Endothelial cell (in vitro differentiated cells): ENCODE measurements around the gene CNTNAP5. TPM values are rescaled to one million over a fixed set of nuclear protein-coding genes. Genes with fewer than 3 reads are reported as not detected.

ENCODE experiments used
- DNase-seq: peaks from one replicate; pipeline ENCODE4 v3.0.0; 2021; ENCODE audit warnings: low spot score
- H3K27ac Mint-ChIP-seq: one replicate; pipeline ENCODE4 v1.8.0; 2021; ENCODE audit warnings: mixed read lengths, inconsistent platforms; ENCODE audit not compliant: unreplicated experiment
- H3K27me3 Mint-ChIP-seq: one replicate; pipeline ENCODE4 v1.8.0; 2021; ENCODE audit warnings: mild to moderate bottlenecking, moderate library complexity, mixed read lengths, inconsistent platforms; ENCODE audit not compliant: unreplicated experiment
- H3K36me3 Mint-ChIP-seq: one replicate; pipeline ENCODE4 v1.8.0; 2021; ENCODE audit warnings: mild to moderate bottlenecking, low read depth, mixed read lengths, inconsistent platforms; ENCODE audit not compliant: unreplicated experiment
- H3K4me1 Mint-ChIP-seq: one replicate; pipeline ENCODE4 v1.8.0; 2021; ENCODE audit warnings: mild to moderate bottlenecking, mixed read lengths, inconsistent platforms; ENCODE audit not compliant: unreplicated experiment
- H3K4me3 Mint-ChIP-seq: one replicate; pipeline ENCODE4 v1.8.0; 2021; ENCODE audit warnings: mild to moderate bottlenecking, mixed read lengths, inconsistent platforms; ENCODE audit not compliant: unreplicated experiment
- H3K9me3 Mint-ChIP-seq: one replicate; pipeline ENCODE4 v1.8.0; 2021; ENCODE audit warnings: mixed read lengths, inconsistent platforms; ENCODE audit not compliant: unreplicated experiment
- total RNA-seq: library from RNA; stranded (reverse); fragmentation: NEBNext Ultra II Directional; extraction: Animal tissue kit (Norgen Biotek cat#: 25700); gene quantifications from one replicate; pipeline ENCODE4 v1.2.1, GENCODE V29; 2021; ENCODE audit not compliant: unreplicated experiment
- TF ChIP-seq, protein P1 (sequence below): fragments of 200-600 bp; sonication (generic); IDR thresholded peaks from one replicate; pipeline ENCODE4 v1.5.0; 2021; ENCODE audit warnings: antibody characterized with exemption; ENCODE audit not compliant: unreplicated experiment

The CNTNAP5 gene
- total RNA-seq, 1 donor from 2014 or later, result 5.0 TPM

DNA sequence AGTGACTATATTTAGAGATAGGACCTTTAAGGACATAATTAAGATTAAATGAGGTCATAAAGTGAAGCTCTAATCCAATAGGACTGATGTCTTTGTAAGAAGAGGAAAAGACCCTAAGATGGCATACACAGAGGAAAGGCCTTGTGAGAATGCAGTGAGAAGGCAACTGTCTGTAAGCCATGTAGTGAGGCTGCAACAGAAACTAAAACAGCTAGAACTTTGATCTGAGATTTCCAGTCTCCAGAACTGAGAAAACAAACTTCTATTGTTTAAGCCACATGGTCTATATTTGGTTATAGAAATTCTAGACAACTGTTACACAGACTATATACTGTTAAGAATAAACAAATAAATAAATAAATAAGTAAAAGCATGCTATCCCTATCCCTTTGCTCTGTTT, 276.8 kb downstream of the CNTNAP5 start:
- H3K4me3 Mint-ChIP-seq, result no peak overlapping the region
- DNase-seq, result no peak
- no peaks in the 10 kb centered on the region for H3K9me3 Mint-ChIP-seq
- no peaks in the 10 kb centered on the region for H3K36me3 Mint-ChIP-seq
- H3K27ac Mint-ChIP-seq, result no peak overlapping the region
- H3K4me1 Mint-ChIP-seq, result no peaks in the 10 kb centered on the region
- H3K27me3 Mint-ChIP-seq, result peaks cover 2% of the 10 kb centered on the region
- TF ChIP-seq, protein P1, sequence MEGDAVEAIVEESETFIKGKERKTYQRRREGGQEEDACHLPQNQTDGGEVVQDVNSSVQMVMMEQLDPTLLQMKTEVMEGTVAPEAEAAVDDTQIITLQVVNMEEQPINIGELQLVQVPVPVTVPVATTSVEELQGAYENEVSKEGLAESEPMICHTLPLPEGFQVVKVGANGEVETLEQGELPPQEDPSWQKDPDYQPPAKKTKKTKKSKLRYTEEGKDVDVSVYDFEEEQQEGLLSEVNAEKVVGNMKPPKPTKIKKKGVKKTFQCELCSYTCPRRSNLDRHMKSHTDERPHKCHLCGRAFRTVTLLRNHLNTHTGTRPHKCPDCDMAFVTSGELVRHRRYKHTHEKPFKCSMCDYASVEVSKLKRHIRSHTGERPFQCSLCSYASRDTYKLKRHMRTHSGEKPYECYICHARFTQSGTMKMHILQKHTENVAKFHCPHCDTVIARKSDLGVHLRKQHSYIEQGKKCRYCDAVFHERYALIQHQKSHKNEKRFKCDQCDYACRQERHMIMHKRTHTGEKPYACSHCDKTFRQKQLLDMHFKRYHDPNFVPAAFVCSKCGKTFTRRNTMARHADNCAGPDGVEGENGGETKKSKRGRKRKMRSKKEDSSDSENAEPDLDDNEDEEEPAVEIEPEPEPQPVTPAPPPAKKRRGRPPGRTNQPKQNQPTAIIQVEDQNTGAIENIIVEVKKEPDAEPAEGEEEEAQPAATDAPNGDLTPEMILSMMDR, result no peak

DNA sequence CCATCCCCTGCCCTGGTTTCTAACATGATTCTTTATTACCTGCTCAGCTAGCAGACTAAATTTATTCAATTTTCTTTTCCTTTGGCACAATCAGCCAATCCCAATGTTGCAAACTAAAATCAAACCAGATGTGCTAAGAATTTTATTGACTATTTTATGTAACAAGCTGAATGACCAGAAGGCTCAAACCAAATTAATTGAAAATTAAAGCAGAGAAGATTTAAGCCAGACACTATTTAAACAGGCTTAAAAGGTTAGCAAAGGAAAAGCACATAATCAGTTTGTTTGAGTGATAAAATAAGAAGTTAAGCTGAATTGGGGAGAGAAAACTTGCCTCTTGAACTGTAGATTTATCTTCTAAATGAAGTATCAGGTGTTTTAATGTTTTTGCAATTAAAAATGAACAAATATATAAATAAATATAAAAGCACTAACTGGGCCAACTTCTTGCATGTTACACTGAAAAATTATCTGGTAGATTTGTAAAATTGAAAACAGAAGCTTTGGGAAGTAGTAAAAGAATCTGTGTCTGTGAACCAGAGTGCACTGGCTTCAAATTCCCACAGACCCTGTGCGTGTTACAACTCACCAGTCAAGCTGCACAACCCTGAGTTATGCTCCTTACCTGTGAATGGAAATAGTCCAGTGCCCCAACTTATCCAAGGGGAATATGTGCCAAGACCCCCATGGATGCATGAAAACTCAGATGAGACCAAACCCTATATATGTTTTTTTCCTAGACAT, 283.4 kb downstream of the CNTNAP5 start:
- Mint-ChIP-seq H3K4me1 (no peaks in the 10 kb centered on the region), H3K27ac (no peak overlapping the region), H3K4me3 (no peak overlapping the region), H3K36me3 (no peaks in the 10 kb centered on the region), H3K9me3 (no peaks in the 10 kb centered on the region), H3K27me3 (peaks cover 2% of the 10 kb centered on the region)
- DNase-seq, result no peak
- TF ChIP-seq, protein P1, result no peak

DNA sequence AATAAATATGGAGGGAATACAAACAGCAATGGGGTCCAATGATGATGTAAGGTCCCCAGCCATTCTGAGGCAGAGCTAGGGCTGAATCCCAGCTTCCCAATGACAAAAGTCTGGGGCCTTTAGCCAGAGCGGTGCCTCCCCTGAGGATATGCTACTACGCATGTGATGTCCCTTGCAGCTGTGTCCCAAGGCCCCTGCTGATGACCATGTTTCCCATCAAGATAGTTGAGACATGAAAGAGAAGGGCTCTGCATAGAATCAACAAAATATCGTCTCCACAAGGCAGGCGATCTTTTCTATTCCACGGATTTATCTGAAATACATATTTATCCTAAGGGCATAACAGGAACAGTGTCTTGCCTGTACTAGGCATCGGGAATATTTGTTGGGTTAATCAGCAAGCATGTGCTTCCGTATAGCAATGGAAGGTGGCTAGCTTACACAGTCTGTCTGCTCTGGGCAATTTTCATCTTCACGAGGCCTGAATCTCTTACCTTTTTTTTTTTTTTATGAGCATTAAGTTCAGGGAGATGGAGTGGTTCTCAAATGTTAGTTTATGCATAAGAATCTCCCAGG, 284.6 kb downstream of the CNTNAP5 start:
- TF ChIP-seq, protein P1, result no peak
- no peak for DNase-seq
- H3K4me1 Mint-ChIP-seq, result no peaks in the 10 kb centered on the region
- no peak overlapping the region for H3K27ac Mint-ChIP-seq
- H3K9me3 Mint-ChIP-seq, result no peaks in the 10 kb centered on the region
- no peak overlapping the region for H3K4me3 Mint-ChIP-seq
- peaks cover 2% of the 10 kb centered on the region for H3K27me3 Mint-ChIP-seq
- no peaks in the 10 kb centered on the region for H3K36me3 Mint-ChIP-seq

DNA sequence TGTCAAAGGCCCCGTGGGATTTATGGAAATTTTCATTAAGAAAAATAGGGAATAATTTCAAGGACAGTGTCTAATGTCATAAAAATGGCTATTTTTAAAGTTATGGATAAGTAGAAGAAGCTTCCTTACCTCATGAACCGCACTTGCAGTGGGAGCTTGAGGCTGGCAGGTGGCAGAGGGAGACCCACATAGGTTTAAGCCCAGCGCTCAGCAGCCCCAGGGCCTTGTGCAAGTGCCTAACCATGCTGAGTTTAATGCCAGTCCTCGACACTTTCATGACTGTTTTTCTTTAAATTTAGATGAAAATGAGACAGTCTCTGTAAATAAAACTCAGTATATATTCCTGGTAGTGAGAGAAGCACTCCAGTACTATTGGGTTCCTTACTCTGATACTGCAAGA, 285.6 kb downstream of the CNTNAP5 start:
- H3K27me3 Mint-ChIP-seq, result peaks cover 2% of the 10 kb centered on the region
- H3K4me1 Mint-ChIP-seq, result no peaks in the 10 kb centered on the region
- no peak overlapping the region for H3K27ac Mint-ChIP-seq
- H3K9me3 Mint-ChIP-seq, result no peaks in the 10 kb centered on the region
- no peak overlapping the region for H3K4me3 Mint-ChIP-seq
- TF ChIP-seq, protein P1, result no peak
- no peak for DNase-seq
- no peaks in the 10 kb centered on the region for H3K36me3 Mint-ChIP-seq

DNA sequence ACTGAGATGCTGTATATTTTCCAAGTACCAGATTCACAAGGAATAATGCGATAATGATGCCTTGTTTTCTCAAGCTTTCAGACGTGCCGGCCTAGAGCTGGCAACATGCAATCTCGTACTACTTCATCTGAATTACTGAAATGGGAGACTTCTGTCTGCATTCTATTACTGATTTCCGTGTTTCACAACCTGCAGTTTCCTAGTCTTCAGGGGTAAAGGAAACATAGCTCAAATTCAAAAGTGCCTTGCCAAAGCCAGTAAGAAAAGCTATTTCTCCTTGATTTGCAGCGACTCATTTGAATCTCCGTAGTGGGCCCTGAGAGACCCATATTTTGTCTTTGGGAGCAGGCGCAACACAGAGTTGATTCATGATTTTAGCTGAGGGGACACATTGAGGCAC, 289.0 kb downstream of the CNTNAP5 start:
- Mint-ChIP-seq H3K9me3 (no peaks in the 10 kb centered on the region), H3K36me3 (no peaks in the 10 kb centered on the region), H3K27me3 (peaks cover 1% of the 10 kb centered on the region), H3K4me3 (no peak overlapping the region), H3K27ac (no peak overlapping the region), H3K4me1 (peaks cover 12% of the 10 kb centered on the region)
- TF ChIP-seq, protein P1, result no peak
- no peak for DNase-seq
